OCI-LY1 (cell line): ENCODE measurements around the gene UNC13A.

Experiments
- EZH2 ChIP-seq: fragments of 200-600 bp; sonication (generic), shearing (Covaris generic); IDR thresholded peaks from 2 replicates; pipeline ENCODE4 v1.8.0; 2017; ENCODE audit warnings: borderline replicate concordance, mixed run types, mild to moderate bottlenecking, antibody characterized with exemption, low read length, moderate library complexity, mixed read lengths
- TF ChIP-seq, protein P1 (sequence below): fragments of 200-600 bp; sonication (generic), shearing (Covaris generic); IDR thresholded peaks from 2 replicates; pipeline ENCODE4 v1.5.1; 2017; ENCODE audit warnings: mild to moderate bottlenecking, antibody characterized with exemption, low read length, moderate library complexity, mixed read lengths

DNA sequence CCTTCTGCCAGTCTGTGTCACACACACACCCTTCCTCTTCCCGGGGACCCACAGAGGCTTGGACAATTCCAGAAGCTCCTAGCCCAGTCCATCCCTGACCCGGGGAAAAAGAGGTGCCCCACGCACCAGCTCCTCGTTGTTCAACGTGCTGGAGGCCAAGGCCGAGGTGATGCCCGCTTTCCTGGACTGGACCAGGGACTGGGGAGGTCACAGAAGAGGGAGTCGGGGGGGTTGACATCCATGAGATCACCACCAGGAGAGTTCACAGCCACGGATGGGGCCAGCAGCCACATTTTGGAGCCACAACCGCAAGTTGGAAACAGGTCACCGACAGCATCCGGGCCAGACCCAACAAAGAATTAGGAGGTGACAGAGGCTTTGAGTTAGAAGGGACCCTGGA lies 39.4 kb downstream of the UNC13A start:
- TF ChIP-seq, protein P1, sequence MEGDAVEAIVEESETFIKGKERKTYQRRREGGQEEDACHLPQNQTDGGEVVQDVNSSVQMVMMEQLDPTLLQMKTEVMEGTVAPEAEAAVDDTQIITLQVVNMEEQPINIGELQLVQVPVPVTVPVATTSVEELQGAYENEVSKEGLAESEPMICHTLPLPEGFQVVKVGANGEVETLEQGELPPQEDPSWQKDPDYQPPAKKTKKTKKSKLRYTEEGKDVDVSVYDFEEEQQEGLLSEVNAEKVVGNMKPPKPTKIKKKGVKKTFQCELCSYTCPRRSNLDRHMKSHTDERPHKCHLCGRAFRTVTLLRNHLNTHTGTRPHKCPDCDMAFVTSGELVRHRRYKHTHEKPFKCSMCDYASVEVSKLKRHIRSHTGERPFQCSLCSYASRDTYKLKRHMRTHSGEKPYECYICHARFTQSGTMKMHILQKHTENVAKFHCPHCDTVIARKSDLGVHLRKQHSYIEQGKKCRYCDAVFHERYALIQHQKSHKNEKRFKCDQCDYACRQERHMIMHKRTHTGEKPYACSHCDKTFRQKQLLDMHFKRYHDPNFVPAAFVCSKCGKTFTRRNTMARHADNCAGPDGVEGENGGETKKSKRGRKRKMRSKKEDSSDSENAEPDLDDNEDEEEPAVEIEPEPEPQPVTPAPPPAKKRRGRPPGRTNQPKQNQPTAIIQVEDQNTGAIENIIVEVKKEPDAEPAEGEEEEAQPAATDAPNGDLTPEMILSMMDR, result no peak
- TF ChIP-seq EZH2, result no peak
